Measurements from ENCODE around the gene PDE4D. TPM values are rescaled to one million over a fixed set of nuclear protein-coding genes. Genes with fewer than 3 reads are reported as not detected.

PDE4D gene
- total RNA-seq, 4 donors from 2014 or later, result 14.7 to 36.3 (median 24.7) TPM

DNA sequence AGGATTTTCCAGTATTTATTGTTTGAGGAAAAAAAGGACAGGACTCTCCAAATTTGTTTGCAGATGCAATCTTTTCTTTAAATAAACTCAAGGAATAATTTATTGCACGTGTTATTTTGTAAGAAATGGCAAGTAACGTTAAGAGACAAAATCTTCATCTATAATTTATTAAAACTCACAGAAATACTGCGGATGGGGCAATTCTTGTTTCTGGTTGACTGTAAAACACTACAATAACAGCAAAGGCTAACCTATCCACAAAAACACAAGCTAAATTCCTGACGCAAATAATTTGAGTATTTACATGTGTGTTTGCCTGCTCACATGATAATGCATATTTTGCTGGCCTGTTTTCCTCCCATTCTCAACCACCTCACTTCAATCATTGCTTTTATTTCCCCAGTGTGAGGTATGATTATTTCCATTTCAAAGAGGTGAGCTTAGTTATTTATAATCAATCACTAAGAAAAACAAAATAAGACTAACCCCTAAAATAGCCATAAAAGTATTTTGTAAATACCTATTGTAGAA is 619.4 kb downstream of the PDE4D start:
- no peaks in the 10 kb centered on the region for H3K36me3 ChIP-seq
- no peaks in the 10 kb centered on the region for H3K9me3 ChIP-seq
- peak overlapping the region in 1 of 3 donors; percentile 87 for H3K27ac ChIP-seq
- WGBS, 2 donors, result 75 to 82% methylated on average over 4 of the region's 4 CpGs
- H3K27me3 ChIP-seq, result no peaks in the 10 kb centered on the region
- TF ChIP-seq, protein P1, sequence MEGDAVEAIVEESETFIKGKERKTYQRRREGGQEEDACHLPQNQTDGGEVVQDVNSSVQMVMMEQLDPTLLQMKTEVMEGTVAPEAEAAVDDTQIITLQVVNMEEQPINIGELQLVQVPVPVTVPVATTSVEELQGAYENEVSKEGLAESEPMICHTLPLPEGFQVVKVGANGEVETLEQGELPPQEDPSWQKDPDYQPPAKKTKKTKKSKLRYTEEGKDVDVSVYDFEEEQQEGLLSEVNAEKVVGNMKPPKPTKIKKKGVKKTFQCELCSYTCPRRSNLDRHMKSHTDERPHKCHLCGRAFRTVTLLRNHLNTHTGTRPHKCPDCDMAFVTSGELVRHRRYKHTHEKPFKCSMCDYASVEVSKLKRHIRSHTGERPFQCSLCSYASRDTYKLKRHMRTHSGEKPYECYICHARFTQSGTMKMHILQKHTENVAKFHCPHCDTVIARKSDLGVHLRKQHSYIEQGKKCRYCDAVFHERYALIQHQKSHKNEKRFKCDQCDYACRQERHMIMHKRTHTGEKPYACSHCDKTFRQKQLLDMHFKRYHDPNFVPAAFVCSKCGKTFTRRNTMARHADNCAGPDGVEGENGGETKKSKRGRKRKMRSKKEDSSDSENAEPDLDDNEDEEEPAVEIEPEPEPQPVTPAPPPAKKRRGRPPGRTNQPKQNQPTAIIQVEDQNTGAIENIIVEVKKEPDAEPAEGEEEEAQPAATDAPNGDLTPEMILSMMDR (IDR thresholded peaks at IDR 0.05), result no peak
- TF ChIP-seq POLR2A (IDR thresholded peaks at IDR 0.05), result no peak
- DNase-seq, result no peak
- peaks cover 4 to 22% of the 10 kb centered on the region in 2 donors for H3K4me1 ChIP-seq
- H3K4me3 ChIP-seq (replicated peaks in 1 of 3), result no peak overlapping the region
- intact Hi-C loops (cut with DNase I), result no loop called here

DNA sequence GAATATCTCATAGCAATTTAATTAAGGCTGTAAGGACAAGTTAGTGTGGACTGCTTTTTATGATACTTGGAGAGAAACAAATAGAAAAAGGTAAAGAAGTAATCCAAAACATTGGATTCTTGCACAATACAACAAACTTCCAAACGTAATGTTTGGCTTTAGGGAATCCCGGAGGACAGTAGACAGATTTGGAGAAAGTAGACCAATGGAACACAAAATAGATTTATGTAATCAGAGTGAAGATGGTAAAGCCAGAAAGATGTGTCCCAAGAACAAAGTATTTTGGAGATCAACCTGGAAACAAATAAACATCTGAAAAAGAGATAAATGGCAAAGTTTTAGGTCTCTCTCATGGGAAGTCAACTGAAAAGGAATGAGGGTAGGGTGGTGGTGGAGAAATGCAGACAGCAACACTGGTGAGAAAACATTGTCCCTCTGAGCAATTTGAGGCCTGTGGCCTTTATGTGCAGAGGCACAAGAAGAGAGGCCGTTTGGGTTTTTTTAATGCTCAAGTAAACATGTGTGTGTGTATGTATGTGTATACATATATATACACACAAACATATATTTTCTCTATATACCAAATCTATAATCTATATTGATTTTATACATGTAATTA is 620.6 kb downstream of the PDE4D start:
- no peaks in the 10 kb centered on the region for H3K9me3 ChIP-seq
- no peaks in the 10 kb centered on the region for H3K27me3 ChIP-seq
- H3K4me1 ChIP-seq, result peaks cover 4 to 22% of the 10 kb centered on the region in 2 donors
- no peak overlapping the region for H3K27ac ChIP-seq
- 82 to 90% methylated on average over 3 of the region's 3 CpGs for WGBS, 2 donors
- H3K4me3 ChIP-seq (replicated peaks in 1 of 3), result no peak overlapping the region
- no peak for DNase-seq
- H3K36me3 ChIP-seq, result no peaks in the 10 kb centered on the region
- intact Hi-C loops (cut with DNase I), result no loop called here
- TF ChIP-seq POLR2A (IDR thresholded peaks at IDR 0.05), result no peak
- TF ChIP-seq, protein P1 (IDR thresholded peaks at IDR 0.05), result no peak

DNA sequence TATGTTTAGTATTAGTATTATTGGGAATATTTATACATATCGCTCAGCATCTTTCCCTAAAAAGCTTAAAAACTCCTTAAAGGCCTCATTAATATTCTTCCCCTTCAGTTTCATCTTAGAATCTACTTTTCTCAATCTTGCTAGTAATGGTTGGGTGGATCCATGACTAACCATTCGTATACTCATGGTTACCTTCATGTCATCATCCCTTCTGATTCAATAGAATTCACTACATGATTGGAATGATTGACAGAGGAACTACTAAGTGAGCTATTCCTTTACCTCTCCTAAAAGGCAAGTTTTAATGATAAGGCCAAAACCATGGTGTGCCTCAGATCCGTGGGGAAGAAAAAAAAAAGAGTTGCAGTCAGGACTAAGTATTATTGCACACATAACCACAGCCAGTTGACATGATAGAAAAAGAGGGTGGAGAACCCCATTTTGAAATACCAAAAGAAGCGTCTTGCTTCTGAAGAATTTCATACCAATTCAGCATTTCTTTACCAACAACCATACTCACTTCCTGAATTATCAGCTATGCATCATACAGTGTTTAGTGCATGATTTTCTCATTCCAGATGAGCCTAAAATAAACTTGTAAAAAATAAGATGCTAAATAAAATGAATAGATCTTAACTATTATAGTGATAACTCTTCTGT is 624.6 kb downstream of the PDE4D start:
- Histone ChIP-seq H3K27ac (no peak overlapping the region), H3K4me1 (peaks cover 0 to 9% of the 10 kb centered on the region in 2 donors)
- intact Hi-C loops (cut with DNase I), result no loop called here

DNA sequence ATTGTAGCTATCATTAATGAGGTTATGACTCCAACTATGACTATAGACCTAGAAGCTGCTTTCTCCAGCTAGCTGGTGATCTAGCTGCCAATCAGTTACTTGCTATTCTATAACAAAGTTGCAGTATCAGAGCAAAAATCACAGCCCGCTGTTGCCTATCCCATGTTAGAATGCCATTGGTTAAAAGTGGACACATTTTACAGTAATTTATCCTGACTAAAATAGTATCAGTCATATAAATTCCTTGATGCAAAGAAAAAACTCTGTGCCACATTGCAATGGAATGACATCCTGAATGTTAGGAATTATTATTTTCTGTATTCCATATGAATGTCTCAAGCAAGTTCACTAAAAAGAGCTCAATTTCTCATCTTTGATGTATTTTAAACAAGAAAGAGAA is 626.5 kb downstream of the PDE4D start:
- DNase-seq, result no peak
- intact Hi-C loops (cut with DNase I), result no loop called here
- no peak overlapping the region for H3K27ac ChIP-seq
- 55 to 100% methylated on average over 1 of the region's 1 CpG for WGBS, 2 donors
- H3K36me3 ChIP-seq, result no peaks in the 10 kb centered on the region
- no peaks in the 10 kb centered on the region for H3K4me1 ChIP-seq
- no peak overlapping the region for H3K4me3 ChIP-seq (replicated peaks in 1 of 3)
- no peaks in the 10 kb centered on the region for H3K9me3 ChIP-seq
- TF ChIP-seq, protein P1 (IDR thresholded peaks at IDR 0.05), result no peak
- no peak for TF ChIP-seq POLR2A (IDR thresholded peaks at IDR 0.05)
- H3K27me3 ChIP-seq, result no peaks in the 10 kb centered on the region

More for the DNA sequence above, 624.6 kb downstream of the PDE4D start:
- no peaks in the 10 kb centered on the region for H3K36me3 ChIP-seq
- WGBS, 2 donors, result 95% methylated on average over 4 of the region's 4 CpGs
- TF ChIP-seq, protein P1 (IDR thresholded peaks at IDR 0.05), result no peak
- no peak for TF ChIP-seq POLR2A (IDR thresholded peaks at IDR 0.05)
- no peaks in the 10 kb centered on the region for H3K27me3 ChIP-seq
- no peak for DNase-seq
- no peaks in the 10 kb centered on the region for H3K9me3 ChIP-seq
- no peak overlapping the region for H3K4me3 ChIP-seq (replicated peaks in 1 of 3)

DNA sequence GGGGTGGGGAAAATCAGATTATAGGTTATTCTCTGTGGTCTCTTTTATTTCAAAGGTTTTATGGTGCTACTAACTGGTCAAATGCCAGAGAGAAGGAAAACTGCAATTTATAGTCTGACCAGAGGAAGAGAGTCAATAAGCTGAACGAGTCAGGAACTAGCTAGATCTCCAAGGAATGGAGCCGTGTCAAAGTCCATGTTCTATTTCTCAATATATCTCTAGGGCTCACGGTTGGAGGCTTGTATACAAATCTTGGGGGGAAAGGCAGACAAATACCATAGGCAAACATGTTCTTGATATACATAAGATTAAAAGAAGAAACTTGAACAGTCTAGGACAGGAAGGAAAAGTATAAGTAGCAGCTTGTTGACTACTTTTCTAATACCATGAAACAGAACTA is 627.1 kb downstream of the PDE4D start:
- TF ChIP-seq, protein P1 (IDR thresholded peaks at IDR 0.05), result no peak
- no peak for TF ChIP-seq POLR2A (IDR thresholded peaks at IDR 0.05)
- intact Hi-C loops (cut with DNase I), result no loop called here
- H3K27ac ChIP-seq, result no peak overlapping the region
- no peaks in the 10 kb centered on the region for H3K27me3 ChIP-seq
- H3K9me3 ChIP-seq, result no peaks in the 10 kb centered on the region
- no peak for DNase-seq
- H3K4me3 ChIP-seq (replicated peaks in 1 of 3), result no peak overlapping the region
- no peaks in the 10 kb centered on the region for H3K36me3 ChIP-seq
- WGBS, 2 donors, result 55 to 83% methylated on average over 3 of the region's 3 CpGs
- H3K4me1 ChIP-seq, result peaks cover 0 to 5% of the 10 kb centered on the region in 2 donors
